HCT116 (cell line): ENCODE data around the gene ACTR3.

Experiments used
- CBX3 ChIP-seq: IDR thresholded peaks from 2 replicates; pipeline ENCODE4 v1.6.1; 2012; ENCODE audit warnings: low read depth
- CEBPB ChIP-seq: IDR thresholded peaks from 2 replicates; pipeline ENCODE4 v1.6.1; 2012; ENCODE audit warnings: low read depth
- CTCF ChIP-seq, 3 experiments: fragments of 200-600 bp in 1 of 3; sonication (generic) in 1 of 3; IDR thresholded peaks in 2 of 3; conservative IDR thresholded peaks in 1 of 3; 2 replicates each; pipeline ENCODE4 v1.5.1; 2012 to 2017; ENCODE audit warnings: low read depth in 2 of 3, low read length in 2 of 3, antibody characterized with exemption in 1 of 3, borderline replicate concordance in 1 of 3, control low read depth in 1 of 3, mild to moderate bottlenecking in 1 of 3, mixed read lengths in 1 of 3, mixed run types in 1 of 3, moderate library complexity in 1 of 3; ENCODE audit not compliant: insufficient read depth in 1 of 3
- EZH2 ChIP-seq: fragments of 200-600 bp; sonication (generic); IDR thresholded peaks from 2 replicates; pipeline ENCODE4 v1.6.1; 2017; ENCODE audit warnings: antibody characterized with exemption, mixed run types
- JUND ChIP-seq: IDR thresholded peaks from 2 replicates; pipeline ENCODE4 v1.6.1; 2012
- MAX ChIP-seq: IDR thresholded peaks from 2 replicates; pipeline ENCODE4 v1.6.1; 2012
- POLR2A ChIP-seq: IDR thresholded peaks from 2 replicates; pipeline ENCODE4 v1.7.0; 2011; ENCODE audit warnings: borderline replicate concordance; ENCODE audit not compliant: insufficient read depth, insufficient read length; ENCODE audit errors: extremely low read depth
- POLR2AphosphoS5 ChIP-seq: IDR thresholded peaks from 2 replicates; pipeline ENCODE4 v1.6.1; 2011; ENCODE audit warnings: mild to moderate bottlenecking, low read depth, low read length, moderate library complexity
- REST ChIP-seq: IDR thresholded peaks from 2 replicates; pipeline ENCODE4 v1.6.1; 2012; ENCODE audit warnings: low read depth
- SIN3A ChIP-seq: IDR thresholded peaks from 2 replicates; pipeline ENCODE4 v1.6.1; 2012; ENCODE audit warnings: low read depth
- SP1 ChIP-seq: IDR thresholded peaks from 2 replicates; pipeline ENCODE4 v1.6.1; 2012; ENCODE audit warnings: low read depth
- TCF7L2 ChIP-seq: IDR thresholded peaks from 2 replicates; pipeline ENCODE4 v1.7.0; 2011; ENCODE audit warnings: borderline replicate concordance, inconsistent platforms; ENCODE audit not compliant: insufficient read depth, insufficient read length; ENCODE audit errors: extremely low read depth
- ZBTB33 ChIP-seq: IDR thresholded peaks from 2 replicates; pipeline ENCODE4 v1.6.1; 2011; ENCODE audit warnings: mild to moderate bottlenecking, low read length, moderate library complexity; ENCODE audit not compliant: insufficient replicate concordance; ENCODE audit errors: extremely low read depth
- ZFX ChIP-seq: fragments of 450-650 bp; IDR thresholded peaks from 2 replicates; pipeline ENCODE4 v1.6.1; 2017

- TF ChIP-seq CTCF (IDR thresholded peaks at IDR 0.05 in 2 of 3, conservative IDR thresholded peaks at IDR 0.05 in 1 of 3; ENCODE audit: borderline replicate concordance in 1 of 3, insufficient read depth in 1 of 3, low read depth in 2 of 3, low read length in 2 of 3): no peak
- no peak for TF ChIP-seq EZH2
- no peak for TF ChIP-seq ZBTB33
- TF ChIP-seq ZFX: no peak
- TF ChIP-seq POLR2A: no peak
- no peak for TF ChIP-seq MAX
- no peak for TF ChIP-seq SP1
- TF ChIP-seq REST: no peak
- TF ChIP-seq POLR2AphosphoS5: no peak
- no peak for TF ChIP-seq JUND
- TF ChIP-seq SIN3A: no peak
- TF ChIP-seq CBX3: no peak
- TF ChIP-seq TCF7L2: no peak
- no peak for TF ChIP-seq CEBPB
These were observed 39.2 kb upstream of the ACTR3 start for GRCh38 chr2:113850687-113851086.
